ENCODE results near the gene GPR87.

The GPR87 gene

DNA sequence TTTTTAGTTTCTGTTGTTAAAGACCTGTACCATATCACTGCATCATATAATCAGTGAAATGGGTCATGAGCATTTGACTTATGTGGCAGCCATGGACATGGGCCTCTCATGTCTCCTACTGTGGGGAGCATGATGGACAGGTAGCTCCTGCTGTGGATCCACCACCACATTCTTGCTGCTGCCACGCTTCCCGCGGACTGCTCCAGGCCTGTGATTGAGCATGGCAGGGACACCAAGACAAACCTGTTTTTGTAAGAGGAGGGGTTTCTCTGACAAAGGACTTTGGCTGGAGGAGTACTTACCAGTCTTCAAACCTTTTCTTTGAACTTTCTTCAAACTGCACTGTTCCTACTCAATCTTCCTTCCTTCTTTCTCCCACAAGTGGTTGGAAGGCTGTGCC lies 20.4 kb downstream of the GPR87 start:
- TF ChIP-seq, protein P1, sequence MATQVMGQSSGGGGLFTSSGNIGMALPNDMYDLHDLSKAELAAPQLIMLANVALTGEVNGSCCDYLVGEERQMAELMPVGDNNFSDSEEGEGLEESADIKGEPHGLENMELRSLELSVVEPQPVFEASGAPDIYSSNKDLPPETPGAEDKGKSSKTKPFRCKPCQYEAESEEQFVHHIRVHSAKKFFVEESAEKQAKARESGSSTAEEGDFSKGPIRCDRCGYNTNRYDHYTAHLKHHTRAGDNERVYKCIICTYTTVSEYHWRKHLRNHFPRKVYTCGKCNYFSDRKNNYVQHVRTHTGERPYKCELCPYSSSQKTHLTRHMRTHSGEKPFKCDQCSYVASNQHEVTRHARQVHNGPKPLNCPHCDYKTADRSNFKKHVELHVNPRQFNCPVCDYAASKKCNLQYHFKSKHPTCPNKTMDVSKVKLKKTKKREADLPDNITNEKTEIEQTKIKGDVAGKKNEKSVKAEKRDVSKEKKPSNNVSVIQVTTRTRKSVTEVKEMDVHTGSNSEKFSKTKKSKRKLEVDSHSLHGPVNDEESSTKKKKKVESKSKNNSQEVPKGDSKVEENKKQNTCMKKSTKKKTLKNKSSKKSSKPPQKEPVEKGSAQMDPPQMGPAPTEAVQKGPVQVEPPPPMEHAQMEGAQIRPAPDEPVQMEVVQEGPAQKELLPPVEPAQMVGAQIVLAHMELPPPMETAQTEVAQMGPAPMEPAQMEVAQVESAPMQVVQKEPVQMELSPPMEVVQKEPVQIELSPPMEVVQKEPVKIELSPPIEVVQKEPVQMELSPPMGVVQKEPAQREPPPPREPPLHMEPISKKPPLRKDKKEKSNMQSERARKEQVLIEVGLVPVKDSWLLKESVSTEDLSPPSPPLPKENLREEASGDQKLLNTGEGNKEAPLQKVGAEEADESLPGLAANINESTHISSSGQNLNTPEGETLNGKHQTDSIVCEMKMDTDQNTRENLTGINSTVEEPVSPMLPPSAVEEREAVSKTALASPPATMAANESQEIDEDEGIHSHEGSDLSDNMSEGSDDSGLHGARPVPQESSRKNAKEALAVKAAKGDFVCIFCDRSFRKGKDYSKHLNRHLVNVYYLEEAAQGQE (IDR thresholded peaks at IDR 0.05; ENCODE audit: insufficient replicate concordance, low read depth) = no peak
- TF ChIP-seq SPI1 (IDR thresholded peaks at IDR 0.05; ENCODE audit: borderline replicate concordance, low read depth) (no peak), POLR2AphosphoS5 (IDR thresholded peaks at IDR 0.05; ENCODE audit: low read depth) (no peak), GABPA (IDR thresholded peaks at IDR 0.05; ENCODE audit: low read depth) (no peak)
- TF ChIP-seq, protein P2, sequence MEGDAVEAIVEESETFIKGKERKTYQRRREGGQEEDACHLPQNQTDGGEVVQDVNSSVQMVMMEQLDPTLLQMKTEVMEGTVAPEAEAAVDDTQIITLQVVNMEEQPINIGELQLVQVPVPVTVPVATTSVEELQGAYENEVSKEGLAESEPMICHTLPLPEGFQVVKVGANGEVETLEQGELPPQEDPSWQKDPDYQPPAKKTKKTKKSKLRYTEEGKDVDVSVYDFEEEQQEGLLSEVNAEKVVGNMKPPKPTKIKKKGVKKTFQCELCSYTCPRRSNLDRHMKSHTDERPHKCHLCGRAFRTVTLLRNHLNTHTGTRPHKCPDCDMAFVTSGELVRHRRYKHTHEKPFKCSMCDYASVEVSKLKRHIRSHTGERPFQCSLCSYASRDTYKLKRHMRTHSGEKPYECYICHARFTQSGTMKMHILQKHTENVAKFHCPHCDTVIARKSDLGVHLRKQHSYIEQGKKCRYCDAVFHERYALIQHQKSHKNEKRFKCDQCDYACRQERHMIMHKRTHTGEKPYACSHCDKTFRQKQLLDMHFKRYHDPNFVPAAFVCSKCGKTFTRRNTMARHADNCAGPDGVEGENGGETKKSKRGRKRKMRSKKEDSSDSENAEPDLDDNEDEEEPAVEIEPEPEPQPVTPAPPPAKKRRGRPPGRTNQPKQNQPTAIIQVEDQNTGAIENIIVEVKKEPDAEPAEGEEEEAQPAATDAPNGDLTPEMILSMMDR (IDR thresholded peaks at IDR 0.05; ENCODE audit: insufficient read depth, low read length) = no peak
- no peak overlapping the region for H3K27ac ChIP-seq (replicated peaks)
- H3K27me3 ChIP-seq (ENCODE audit: insufficient read depth, poor library complexity, severe bottlenecking) = no peaks in the 10 kb centered on the region
- DNase-seq (ENCODE audit: low read depth in 1 of 2, low spot score in 1 of 2) = no peak
- H3K4me3 ChIP-seq (replicated peaks; ENCODE audit: insufficient read depth, low read length) = no peak overlapping the region

DNA sequence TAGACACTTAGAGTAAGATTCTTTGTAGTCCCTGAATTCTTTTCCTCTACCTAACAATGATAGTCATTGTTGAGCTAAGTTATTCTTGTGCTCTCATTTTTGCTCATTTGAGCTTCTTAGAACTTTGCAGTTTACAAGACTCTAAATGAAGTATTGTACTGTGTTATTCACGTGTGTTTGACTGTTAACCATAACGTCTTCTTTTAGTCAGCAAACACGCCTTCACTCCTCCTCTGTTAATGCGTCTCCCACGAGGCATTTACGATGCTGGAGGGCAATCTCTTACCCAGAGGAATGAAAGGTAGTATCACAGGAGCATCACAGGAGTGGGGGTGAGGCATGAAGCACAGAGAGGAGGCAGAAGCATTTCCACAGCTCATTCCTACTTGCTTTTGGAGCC lies 23.5 kb downstream of the GPR87 start:
- TF ChIP-seq, protein P2 (IDR thresholded peaks at IDR 0.05; ENCODE audit: insufficient read depth, low read length) = no peak
- TF ChIP-seq GABPA (IDR thresholded peaks at IDR 0.05; ENCODE audit: low read depth) (no peak), POLR2AphosphoS5 (IDR thresholded peaks at IDR 0.05; ENCODE audit: low read depth) (no peak), SPI1 (IDR thresholded peaks at IDR 0.05; ENCODE audit: borderline replicate concordance, low read depth) (no peak)
- TF ChIP-seq, protein P1 (IDR thresholded peaks at IDR 0.05; ENCODE audit: insufficient replicate concordance, low read depth) = no peak
- DNase-seq (ENCODE audit: low read depth in 1 of 2, low spot score in 1 of 2) = no peak
- Histone ChIP-seq H3K27me3 (ENCODE audit: insufficient read depth, poor library complexity, severe bottlenecking) (no peaks in the 10 kb centered on the region), H3K27ac (replicated peaks) (no peak overlapping the region), H3K4me3 (replicated peaks; ENCODE audit: insufficient read depth, low read length) (no peak overlapping the region)

DNA sequence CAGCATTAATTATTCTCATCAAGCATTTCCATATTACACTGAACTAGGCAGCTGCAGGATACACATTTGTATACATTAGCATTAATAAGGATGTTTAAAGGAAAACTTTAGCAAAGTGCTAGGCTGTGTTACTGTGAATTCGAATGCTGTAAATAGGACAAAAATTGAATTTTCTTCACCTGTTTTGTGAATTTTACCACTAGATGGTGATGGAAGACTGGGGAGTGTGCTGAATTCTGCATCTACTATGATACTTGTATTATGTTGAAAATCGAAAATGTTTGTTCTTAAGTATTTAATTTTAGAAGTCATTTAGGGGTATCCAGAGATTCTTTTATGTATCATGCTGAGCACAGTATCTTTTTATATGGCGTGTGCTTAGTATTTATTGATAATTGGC lies 25.9 kb downstream of the GPR87 start:
- TF ChIP-seq GABPA (IDR thresholded peaks at IDR 0.05; ENCODE audit: low read depth) (no peak), POLR2AphosphoS5 (IDR thresholded peaks at IDR 0.05; ENCODE audit: low read depth) (no peak), SPI1 (IDR thresholded peaks at IDR 0.05; ENCODE audit: borderline replicate concordance, low read depth) (no peak)
- TF ChIP-seq, protein P2 (IDR thresholded peaks at IDR 0.05; ENCODE audit: insufficient read depth, low read length) = no peak
- TF ChIP-seq, protein P1 (IDR thresholded peaks at IDR 0.05; ENCODE audit: insufficient replicate concordance, low read depth) = no peak
- no peak overlapping the region for H3K27ac ChIP-seq (replicated peaks)
- no peaks in the 10 kb centered on the region for H3K27me3 ChIP-seq (ENCODE audit: insufficient read depth, poor library complexity, severe bottlenecking)
- no peak overlapping the region for H3K4me3 ChIP-seq (replicated peaks; ENCODE audit: insufficient read depth, low read length)
- DNase-seq (ENCODE audit: low read depth in 1 of 2, low spot score in 1 of 2) = peak in 1 of 2 experiments; percentile 34

Data from HL-60 (cell line).